Astrocyte of the cerebellum (primary cell): ENCODE data around the gene H2BK1.
A peak's percentile ranks its signal among the peaks of the same experiment; 100 is the strongest.

Experiments used
- DNase-seq: peaks from one replicate; pipeline ENCODE4 v3.0.0-alpha.2; 2011; ENCODE audit warnings: low read depth
- H3K4me3 ChIP-seq: 2 replicates; pipeline ENCODE4 v1.5.1; 2011; ENCODE audit warnings: mild to moderate bottlenecking, low read depth, low read length, moderate library complexity
- in situ Hi-C: cut with HindIII; loops from 2 replicates; pipeline ENCODE4 v1.10.0; 2017; ENCODE audit warnings: low sequenced_read_pairs
- TF ChIP-seq, protein P1 (sequence below): IDR thresholded peaks from 2 replicates; pipeline ENCODE4 v1.5.1; 2012; ENCODE audit warnings: low read length, low read depth, moderate library complexity, mild to moderate bottlenecking; ENCODE audit errors: missing control alignments

Gene H2BK1

DNA sequence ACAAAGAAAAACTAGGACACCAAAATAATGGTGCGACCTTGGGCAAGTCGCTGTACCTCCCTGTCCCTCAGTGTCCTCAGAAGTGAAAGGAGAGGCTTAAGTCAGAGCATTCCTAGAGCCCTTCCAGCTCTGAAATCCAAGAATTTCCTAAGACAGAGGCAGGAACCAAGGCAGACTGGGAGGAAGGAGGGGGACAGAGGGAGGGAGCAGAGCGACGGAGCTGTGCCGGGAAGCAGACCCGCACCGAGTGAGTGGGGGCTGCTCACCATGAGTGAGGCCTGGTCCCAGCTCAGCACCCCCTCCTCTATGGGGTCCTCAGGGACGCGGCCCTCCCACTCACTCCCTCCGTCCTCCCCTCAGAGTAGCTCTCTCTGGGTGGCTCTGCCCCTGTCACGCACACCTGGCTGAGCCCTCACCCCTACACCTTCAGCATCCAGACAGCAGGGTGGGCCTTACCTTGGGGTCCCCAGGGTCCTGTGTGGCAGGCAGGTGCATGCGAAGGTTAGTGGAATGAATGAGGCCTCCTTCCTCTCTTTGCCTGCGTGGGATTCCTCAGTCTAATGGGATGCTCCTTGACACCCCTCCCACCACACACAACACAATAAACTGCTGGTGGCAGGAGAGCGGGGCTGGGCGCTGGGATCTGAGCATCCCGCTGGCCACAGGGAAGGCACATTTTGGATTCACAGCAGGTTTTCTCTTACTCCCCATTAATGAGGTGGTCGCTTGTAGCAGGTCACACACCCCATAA, 42.8 kb upstream of the H2BK1 start:
- H3K4me3 ChIP-seq, result peak overlapping the region; percentile 59
- in situ Hi-C loops, result no loop called here
- no peak for DNase-seq
- TF ChIP-seq, protein P1, sequence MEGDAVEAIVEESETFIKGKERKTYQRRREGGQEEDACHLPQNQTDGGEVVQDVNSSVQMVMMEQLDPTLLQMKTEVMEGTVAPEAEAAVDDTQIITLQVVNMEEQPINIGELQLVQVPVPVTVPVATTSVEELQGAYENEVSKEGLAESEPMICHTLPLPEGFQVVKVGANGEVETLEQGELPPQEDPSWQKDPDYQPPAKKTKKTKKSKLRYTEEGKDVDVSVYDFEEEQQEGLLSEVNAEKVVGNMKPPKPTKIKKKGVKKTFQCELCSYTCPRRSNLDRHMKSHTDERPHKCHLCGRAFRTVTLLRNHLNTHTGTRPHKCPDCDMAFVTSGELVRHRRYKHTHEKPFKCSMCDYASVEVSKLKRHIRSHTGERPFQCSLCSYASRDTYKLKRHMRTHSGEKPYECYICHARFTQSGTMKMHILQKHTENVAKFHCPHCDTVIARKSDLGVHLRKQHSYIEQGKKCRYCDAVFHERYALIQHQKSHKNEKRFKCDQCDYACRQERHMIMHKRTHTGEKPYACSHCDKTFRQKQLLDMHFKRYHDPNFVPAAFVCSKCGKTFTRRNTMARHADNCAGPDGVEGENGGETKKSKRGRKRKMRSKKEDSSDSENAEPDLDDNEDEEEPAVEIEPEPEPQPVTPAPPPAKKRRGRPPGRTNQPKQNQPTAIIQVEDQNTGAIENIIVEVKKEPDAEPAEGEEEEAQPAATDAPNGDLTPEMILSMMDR, result no peak

DNA sequence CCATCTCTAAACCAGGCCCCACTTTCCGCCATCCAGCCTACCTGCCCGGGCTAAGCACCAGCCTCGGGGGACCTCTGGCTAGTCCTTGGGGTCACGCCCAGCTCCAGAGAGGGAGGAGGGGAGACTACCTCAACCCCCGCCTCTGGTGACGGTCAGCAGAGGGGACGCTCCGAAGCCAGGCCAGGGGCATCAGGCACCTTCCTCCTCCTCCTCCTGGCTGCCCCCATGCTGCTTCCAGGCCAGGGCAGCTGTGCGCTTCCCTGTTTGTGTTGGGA, 42.2 kb upstream of the H2BK1 start:
- no peak for DNase-seq
- TF ChIP-seq, protein P1, result no peak
- H3K4me3 ChIP-seq, result peak overlapping the region; percentile 59
- in situ Hi-C loops, result no loop called here

- TF ChIP-seq, protein P1, result no peak
- H3K4me3 ChIP-seq, result peak overlapping the region; percentile 59
- peak; percentile 23 for DNase-seq
- in situ Hi-C loops, result no loop called here
These were observed 41.6 kb upstream of the H2BK1 start for GRCh38 chr7:151251689-151252560.

GRCh38 chr7:151251328-151251688, 41.0 kb upstream of the H2BK1 start:
- TF ChIP-seq, protein P1, result no peak
- in situ Hi-C loops, result no loop called here
- no peak for DNase-seq
- H3K4me3 ChIP-seq, result peak overlapping the region; percentile 59

DNA sequence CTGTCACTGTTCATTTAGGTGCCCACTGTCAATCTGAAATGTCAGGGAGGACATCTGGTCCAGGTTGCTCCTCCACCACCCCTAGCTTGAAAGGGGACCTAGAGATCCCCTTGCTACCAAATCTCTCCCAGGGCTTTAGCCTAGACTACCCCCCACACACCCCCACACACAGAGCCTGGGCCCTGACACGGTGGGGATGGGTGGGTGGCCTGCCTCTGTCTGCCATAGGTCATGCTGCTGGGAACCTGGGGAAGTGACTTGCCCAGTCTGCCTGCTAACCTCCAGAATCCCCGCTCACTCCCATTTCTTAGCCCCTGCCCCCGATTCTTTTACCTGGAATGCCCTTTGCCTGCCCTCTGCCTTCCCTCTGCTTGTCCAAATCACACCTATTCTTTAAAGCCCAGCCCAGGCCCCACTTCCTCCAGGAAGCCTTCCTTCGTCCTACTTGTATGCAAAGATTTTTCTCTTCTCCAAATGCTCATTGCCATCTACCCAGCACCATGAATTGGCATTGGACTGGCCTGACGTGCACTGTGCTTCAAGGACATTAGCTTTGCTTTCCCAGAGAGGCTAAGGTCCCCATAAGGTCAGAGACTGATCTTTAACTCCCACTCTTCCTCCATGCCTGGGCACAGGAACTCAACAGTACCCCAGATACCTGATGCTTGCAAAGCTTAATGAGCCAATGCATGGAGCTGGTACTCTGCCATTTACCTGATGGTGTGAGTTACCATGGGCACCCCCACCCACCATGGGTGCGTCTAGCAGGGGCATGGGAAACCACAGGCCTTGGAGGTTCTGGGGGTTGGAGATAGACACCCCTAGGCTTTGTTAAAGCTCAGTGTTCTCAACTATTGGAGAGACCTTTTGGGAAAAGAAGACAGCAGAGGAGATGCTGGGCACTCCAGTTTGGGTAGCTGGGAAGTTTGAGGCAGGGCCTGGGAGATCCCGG, 40.2 kb upstream of the H2BK1 start:
- H3K4me3 ChIP-seq, result no peak overlapping the region
- no peak for DNase-seq
- in situ Hi-C loops, result no loop called here
- TF ChIP-seq, protein P1, result no peak

- DNase-seq, result no peak
- TF ChIP-seq, protein P1, result no peak
- H3K4me3 ChIP-seq, result peak overlapping the region; percentile 84
These were observed 39.4 kb upstream of the H2BK1 start for GRCh38 chr7:151249732-151250072.

More at GRCh38 chr7:151249732-151250072, 39.4 kb upstream of the H2BK1 start:
- in situ Hi-C loops, result no loop called here
